Endothelial cell (in vitro differentiated cells): ENCODE results near the gene SLC9A9. TPM values are rescaled to one million over a fixed set of nuclear protein-coding genes. Genes with fewer than 3 reads are reported as not detected.

ENCODE experiments used
- DNase-seq: peaks from one replicate; pipeline ENCODE4 v3.0.0; 2021; ENCODE audit warnings: low spot score
- H3K27ac Mint-ChIP-seq: one replicate; pipeline ENCODE4 v1.8.0; 2021; ENCODE audit warnings: mixed read lengths, inconsistent platforms; ENCODE audit not compliant: unreplicated experiment
- H3K27me3 Mint-ChIP-seq: one replicate; pipeline ENCODE4 v1.8.0; 2021; ENCODE audit warnings: mild to moderate bottlenecking, moderate library complexity, mixed read lengths, inconsistent platforms; ENCODE audit not compliant: unreplicated experiment
- H3K36me3 Mint-ChIP-seq: one replicate; pipeline ENCODE4 v1.8.0; 2021; ENCODE audit warnings: mild to moderate bottlenecking, low read depth, mixed read lengths, inconsistent platforms; ENCODE audit not compliant: unreplicated experiment
- H3K4me1 Mint-ChIP-seq: one replicate; pipeline ENCODE4 v1.8.0; 2021; ENCODE audit warnings: mild to moderate bottlenecking, mixed read lengths, inconsistent platforms; ENCODE audit not compliant: unreplicated experiment
- H3K4me3 Mint-ChIP-seq: one replicate; pipeline ENCODE4 v1.8.0; 2021; ENCODE audit warnings: mild to moderate bottlenecking, mixed read lengths, inconsistent platforms; ENCODE audit not compliant: unreplicated experiment
- H3K9me3 Mint-ChIP-seq: one replicate; pipeline ENCODE4 v1.8.0; 2021; ENCODE audit warnings: mixed read lengths, inconsistent platforms; ENCODE audit not compliant: unreplicated experiment
- CTCF ChIP-seq: fragments of 200-600 bp; sonication (generic); IDR thresholded peaks from one replicate; pipeline ENCODE4 v1.5.0; 2021; ENCODE audit warnings: antibody characterized with exemption; ENCODE audit not compliant: unreplicated experiment
- total RNA-seq: library from RNA; stranded (reverse); fragmentation: NEBNext Ultra II Directional; extraction: Animal tissue kit (Norgen Biotek cat#: 25700); gene quantifications from one replicate; pipeline ENCODE4 v1.2.1, GENCODE V29; 2021; ENCODE audit not compliant: unreplicated experiment

The SLC9A9 gene
- total RNA-seq, 1 donor from 2014 or later, result 7.9 TPM

- peaks cover 10% of the 10 kb centered on the region for H3K4me1 Mint-ChIP-seq
- H3K27ac Mint-ChIP-seq, result no peak overlapping the region
Measured at GRCh38 chr3:143597774-143598652, 250.3 kb downstream of the SLC9A9 start.

GRCh38 chr3:143596957-143597642, 251.2 kb downstream of the SLC9A9 start:
- TF ChIP-seq CTCF, result no peak
- Mint-ChIP-seq H3K27me3 (no peaks in the 10 kb centered on the region), H3K27ac (no peak overlapping the region), H3K4me1 (peaks cover 10% of the 10 kb centered on the region), H3K36me3 (no peaks in the 10 kb centered on the region), H3K4me3 (no peak overlapping the region), H3K9me3 (peaks cover 5% of the 10 kb centered on the region)
- DNase-seq, result no peak

More at GRCh38 chr3:143597774-143598652, 250.3 kb downstream of the SLC9A9 start:
- TF ChIP-seq CTCF, result no peak
- no peaks in the 10 kb centered on the region for H3K36me3 Mint-ChIP-seq
- DNase-seq, result no peak
- no peaks in the 10 kb centered on the region for H3K27me3 Mint-ChIP-seq
- H3K9me3 Mint-ChIP-seq, result no peaks in the 10 kb centered on the region
- no peak overlapping the region for H3K4me3 Mint-ChIP-seq

GRCh38 chr3:143595456-143596077, 252.7 kb downstream of the SLC9A9 start:
- H3K9me3 Mint-ChIP-seq, result peaks cover 8% of the 10 kb centered on the region
- no peak overlapping the region for H3K4me3 Mint-ChIP-seq
- no peaks in the 10 kb centered on the region for H3K27me3 Mint-ChIP-seq
- no peaks in the 10 kb centered on the region for H3K36me3 Mint-ChIP-seq
- H3K4me1 Mint-ChIP-seq, result peaks cover 8% of the 10 kb centered on the region
- H3K27ac Mint-ChIP-seq, result no peak overlapping the region
- DNase-seq, result no peak
- no peak for TF ChIP-seq CTCF

GRCh38 chr3:143594206-143594605, 254.1 kb downstream of the SLC9A9 start:
- Mint-ChIP-seq H3K36me3 (no peaks in the 10 kb centered on the region), H3K27me3 (no peaks in the 10 kb centered on the region), H3K4me3 (no peak overlapping the region), H3K27ac (no peak overlapping the region), H3K4me1 (peaks cover 10% of the 10 kb centered on the region), H3K9me3 (peaks cover 8% of the 10 kb centered on the region)
- TF ChIP-seq CTCF, result no peak
- DNase-seq, result no peak
